GM04504 (cell line): ENCODE data around the gene RPL37A.

Experiments
- DNase-seq: peaks from one replicate; pipeline ENCODE4 v3.0.0-alpha.2; 2012; ENCODE audit warnings: low read depth

RPL37A gene

DNA sequence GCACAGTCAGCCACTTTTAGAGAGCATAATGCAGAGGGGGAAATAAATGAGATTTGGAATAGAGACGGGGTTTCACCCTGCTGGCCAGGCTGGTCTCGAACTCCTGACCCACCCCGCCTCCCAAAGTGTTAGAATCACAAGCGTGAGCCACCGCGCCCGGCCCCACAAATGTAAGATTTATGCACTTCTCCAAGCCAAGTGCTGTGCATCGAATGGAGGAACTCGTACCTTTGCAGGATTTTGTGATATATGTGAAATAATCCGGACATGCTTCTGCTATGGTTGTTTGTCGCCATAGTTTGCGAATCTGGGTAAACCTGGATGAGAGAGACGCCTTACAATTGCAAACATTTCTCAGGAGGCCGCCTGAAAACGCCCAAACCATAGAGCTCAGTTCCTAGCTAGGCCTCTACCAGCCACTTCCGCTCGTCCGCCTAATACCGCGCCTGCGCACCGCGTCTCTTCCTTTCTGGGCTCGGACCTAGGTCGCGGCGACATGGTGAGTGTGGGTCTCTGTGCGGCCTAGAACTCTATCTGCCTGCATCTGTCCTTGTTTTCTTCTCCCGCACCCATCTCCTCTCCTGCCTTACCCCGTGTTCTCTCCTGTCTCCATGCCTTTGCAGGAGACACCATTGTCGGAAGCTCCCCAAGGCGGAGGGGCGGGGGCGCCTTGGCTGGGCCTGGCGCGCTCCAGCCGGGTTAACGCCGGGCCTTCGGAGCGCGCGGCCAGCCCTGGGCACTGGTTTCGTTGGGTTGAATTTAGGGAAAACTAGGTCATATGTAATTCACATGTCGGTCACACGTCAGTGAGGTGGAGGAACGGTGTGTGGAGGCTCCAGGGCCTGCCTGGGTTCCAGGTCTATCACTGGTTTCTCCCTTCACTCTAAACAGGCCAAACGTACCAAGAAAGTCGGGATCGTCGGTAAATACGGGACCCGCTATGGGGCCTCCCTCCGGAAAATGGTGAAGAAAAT, at the start of gene RPL37A:
Gene RPL37A, plus strand, starts transcription at position 466 of the 974 bp plus-strand sequence. Its CDS starts 31 bp downstream, at position 497.
- DNase-seq: peak; percentile 92

DNA sequence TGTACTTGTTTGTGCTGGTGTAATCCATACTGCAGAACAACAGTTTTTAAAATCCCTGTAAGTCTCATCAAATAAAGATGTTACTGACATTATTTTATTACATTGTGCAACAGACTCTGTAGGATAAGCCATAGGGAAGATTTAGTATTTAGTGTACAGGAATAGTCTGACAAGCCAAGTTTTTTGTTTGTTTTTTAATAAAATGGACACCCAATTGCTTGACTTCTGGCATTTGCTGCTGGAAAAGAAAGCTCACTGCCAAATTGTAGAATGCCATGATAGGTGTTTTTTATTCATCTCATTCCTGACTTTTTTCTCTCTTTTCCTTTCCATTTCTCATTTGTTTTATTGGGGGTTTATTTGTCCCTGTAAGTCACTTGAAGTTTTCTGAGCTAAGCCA, 48.3 kb upstream of the RPL37A start:
- no peak for DNase-seq

DNA sequence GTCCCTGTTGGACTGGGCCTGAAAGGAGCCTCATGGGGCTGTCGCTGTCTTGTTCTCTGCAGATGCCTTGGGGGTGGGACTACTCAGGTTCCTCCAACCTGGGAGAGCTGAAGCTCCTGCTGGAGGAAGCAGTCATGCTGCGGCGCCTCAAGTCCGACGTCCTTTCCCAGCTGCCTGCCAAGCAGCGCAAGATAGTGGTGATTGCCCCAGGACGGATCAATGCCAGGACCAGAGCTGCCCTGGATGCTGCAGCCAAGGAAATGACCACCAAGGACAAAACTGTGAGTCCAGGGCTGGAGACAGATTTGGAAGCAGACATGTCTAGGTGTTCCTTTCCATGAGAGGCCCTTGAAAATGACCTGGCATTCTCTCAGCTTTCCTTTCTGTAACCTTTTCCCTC, 47.9 kb upstream of the RPL37A start:
- no peak for DNase-seq

DNA sequence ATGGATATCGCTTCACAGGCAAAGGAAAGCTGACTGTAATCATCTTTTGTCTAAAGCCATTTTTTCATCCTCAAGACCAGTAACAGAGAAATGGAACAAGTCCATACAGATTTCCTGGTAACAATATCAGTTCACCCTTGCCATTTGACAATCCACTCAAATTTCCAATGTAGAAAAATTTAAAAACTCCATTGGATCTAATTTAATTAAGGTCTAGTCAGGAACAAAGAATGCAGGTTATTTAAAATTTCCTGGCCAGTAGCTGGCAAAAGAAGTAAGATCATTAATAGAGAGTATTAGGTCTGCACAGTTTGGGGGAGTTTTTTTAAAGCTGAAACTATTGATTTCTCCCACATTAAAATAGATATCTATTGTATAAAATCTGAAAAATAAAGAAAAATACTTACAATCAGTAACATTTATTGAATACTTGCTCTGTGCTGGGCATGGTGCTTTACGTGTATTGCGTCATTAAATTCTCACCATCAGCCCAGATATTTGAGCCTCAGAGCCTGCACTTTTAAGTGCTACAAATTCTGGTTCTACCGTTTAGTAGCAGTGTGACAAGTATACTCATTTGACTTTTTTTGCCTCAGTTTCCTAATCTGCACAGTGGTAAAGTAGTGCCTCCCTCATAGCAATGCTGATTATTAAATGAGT, 44.6 kb upstream of the RPL37A start:
- DNase-seq: no peak

DNA sequence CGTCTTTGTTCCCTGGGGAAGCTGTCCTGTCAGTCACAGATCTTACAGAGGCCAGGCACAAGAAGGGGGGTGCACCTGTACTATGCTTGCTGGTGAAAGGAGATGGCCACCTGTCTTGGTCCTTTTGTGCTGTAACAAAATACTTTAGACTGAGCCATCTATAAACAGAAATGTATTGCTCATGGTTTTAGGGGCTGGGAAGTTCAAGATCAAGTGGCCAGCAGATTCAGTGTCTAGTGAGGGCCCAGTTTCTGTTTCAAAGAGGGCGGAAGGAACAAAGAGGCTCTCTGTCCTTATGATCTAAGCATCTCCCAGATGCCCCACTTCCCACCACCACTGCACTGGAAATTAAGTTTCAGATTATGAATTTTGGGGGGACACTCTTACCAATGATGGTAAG, 35.5 kb upstream of the RPL37A start:
- DNase-seq: no peak

DNA sequence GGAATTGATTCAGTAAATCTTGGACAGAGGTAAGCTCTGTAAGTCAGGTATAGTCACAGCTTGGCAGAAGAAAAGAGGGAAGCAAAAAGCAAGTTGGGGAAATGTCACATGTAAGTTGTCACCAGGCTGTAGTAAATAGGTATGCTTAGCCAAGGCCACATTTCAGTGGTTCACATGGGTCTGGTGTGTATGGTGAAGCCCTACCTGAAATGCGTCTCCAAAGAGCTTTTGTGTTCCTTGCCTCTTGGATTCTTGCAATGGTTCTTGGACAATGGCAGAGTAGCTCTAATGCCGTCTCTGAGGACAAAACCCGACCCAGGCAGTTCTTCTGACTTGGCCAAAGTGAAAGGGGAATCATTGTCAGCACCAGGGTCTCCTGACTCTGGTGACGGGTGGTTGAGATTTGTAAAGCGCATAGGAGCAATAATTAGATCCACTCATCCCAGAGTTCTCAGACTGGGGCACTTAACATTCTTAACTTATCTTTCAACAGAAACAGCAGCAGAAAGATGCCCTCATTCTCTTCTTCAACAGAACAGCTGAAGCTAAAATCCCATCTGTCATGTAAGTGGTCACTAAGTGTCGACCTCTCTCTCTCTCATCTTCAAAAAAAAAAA, 34.4 kb upstream of the RPL37A start:
- no peak for DNase-seq

DNA sequence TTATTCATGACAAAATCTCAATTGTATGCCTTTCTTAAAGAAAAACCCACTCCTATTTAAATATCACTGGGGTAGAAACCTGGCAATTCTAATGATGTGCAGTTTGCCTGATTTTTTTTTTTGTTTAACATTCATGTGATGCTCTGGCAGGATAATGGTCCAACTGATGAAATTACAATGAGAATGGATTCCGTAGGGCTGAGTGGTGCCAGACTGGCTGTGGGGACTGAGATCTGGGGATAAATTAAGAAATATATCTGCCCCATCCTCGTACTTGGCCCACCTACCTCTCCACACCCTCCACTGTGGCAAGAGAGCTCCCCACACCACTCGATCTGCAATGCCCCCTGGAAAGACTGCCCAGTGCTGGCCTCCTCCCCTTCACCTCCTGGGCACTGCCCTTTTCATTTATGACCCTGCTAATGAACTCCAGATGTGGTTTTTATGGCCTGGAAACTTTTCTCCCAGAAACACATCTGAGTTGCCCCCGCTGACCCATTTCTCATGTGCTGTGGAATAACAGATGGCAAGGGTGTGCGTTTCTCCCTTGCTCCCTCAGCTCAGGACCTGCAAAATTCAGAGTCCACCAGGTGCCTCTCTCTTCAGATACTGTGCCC, 33.0 kb upstream of the RPL37A start:
- peak; percentile 42 for DNase-seq

DNA sequence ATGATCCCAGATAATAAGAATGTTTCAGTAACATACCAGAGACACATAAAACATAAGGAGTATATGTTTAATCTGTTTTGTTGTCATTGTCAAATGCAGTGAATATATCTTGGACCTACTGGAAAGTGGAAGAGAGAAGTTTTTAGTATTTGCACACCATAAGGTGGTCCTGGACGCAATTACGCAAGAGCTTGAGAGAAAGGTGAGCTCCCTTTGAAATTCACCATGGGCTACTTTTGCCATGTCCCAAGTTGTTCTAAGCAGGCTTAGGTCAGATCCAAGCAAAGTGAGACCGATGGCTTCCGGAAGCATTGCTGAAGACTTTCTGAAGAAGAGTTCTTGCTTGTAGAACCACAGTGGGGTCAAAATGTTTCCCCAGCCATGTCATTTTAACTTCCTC, 30.8 kb upstream of the RPL37A start:
- no peak for DNase-seq

DNA sequence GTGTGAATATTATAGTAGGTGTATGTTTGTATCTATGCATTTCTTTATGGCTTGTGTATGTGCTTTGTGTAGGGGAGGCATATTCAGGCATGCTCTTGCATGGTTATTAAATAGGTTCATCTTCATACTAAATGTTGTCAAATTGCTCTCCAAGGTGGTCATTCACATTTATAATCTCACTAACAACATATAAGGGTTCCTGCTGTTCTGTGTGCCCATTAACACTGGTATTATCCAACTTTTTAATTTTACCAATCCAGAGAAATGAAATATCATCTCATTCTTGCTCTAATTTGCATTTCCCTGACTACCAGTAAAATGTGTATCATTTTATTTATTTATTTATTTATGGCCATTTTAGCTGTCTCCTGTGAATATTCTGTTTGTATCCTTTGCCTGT, 29.0 kb upstream of the RPL37A start:
- no peak for DNase-seq

DNA sequence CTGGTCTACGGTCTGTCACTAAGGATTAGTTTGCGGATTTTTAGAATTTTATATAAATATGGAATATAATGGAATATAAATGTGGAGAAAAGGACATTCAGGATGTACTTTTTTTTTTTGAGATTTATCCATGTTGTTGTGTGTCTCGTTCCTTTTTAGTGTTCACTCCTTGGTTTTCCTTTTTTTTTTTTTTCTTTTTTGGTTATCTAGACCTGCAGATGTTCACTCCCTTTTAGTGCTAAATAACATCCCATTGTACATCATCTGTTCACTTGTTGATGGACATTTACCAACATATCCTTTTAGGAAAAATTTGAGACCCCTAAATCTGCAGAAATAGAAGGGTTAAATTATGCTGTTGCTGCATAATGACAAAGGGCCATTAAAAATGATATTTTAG, 25.5 kb upstream of the RPL37A start:
- DNase-seq: no peak

DNA sequence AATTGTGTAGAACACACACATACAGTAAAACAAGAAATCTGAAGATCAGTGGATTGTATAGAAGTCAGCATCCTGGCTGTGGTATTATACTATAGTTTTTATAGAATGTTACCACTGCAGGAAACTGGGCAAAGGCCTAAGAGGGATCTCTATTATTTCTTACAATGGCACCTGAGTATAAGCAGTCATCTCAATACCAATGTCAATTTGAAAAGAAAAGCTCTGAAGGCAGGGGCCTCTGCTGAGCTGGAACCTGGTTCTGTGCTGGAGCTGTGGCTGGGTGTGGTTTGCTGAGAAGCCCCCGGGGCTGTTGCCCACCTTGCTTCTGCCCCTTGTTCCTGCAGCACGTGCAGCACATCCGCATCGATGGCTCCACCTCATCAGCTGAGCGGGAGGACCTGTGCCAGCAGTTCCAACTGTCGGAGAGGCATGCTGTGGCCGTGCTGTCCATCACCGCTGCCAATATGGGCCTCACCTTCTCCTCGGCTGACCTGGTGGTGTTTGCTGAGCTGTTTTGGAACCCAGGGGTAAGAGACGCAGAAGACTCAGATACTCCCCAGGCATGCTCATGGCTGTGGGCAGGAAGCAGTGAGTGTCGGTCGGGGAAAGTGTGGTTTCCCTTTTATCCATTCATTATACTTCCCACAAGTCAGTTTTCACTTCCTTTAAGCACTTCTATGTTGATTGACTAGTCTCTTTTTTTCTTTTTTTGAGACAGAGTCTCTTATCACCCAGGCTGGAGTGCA, 23.5 kb upstream of the RPL37A start:
- no peak for DNase-seq

DNA sequence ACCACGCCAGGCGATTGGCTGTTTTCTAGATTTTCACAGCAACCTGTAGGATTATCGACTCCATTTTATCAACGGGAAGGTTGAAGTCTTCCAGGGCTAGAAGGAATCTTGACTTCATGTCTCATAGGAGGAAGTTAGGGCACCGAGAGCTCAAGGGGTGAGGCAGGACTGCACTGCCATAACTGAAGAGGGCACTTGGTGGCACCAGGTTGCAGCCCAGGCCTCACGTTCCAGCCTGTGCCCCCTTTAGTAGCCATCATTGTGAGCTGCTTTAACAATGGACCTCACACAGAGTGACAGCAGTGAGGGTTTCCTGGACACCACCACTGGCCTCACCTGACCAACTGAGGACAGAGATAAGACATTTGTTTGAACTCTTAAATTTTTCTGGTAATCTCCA, 22.9 kb upstream of the RPL37A start:
- no peak for DNase-seq

DNA sequence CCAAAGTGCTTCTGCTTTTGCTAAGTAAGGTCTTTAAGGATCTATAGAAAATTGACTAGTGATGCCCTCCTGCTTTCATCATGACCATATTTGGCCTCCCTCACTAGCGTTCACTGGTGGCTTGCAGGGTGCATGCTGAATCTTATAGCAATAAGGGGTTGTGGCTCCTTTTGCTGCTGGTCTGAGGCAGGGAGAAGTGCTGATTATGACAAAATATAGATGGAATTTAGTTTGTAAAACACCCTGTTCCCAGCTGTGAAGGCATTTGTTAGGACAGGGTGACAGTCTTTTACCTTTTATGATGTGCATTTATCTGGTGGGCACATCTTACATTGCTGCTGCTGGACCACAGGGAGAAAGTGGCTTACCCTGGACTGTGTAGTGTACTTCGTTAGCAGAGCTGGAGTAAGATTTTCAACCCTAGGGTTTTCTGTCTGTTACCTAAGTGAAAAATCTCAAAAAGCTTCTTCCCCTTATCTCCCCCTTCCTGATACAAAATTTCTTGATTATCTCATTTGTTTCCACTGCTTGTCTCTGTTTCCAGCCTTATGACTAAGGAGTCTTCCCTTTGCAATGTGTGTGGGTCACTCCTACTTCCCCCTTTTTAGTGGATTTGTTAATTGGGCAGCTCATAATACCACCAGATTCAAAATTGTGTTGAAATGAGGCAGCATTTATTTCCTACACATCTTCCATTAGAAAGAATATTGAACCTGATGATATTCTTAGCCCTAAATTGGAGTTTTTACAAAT, 21.2 kb upstream of the RPL37A start:
- no peak for DNase-seq

DNA sequence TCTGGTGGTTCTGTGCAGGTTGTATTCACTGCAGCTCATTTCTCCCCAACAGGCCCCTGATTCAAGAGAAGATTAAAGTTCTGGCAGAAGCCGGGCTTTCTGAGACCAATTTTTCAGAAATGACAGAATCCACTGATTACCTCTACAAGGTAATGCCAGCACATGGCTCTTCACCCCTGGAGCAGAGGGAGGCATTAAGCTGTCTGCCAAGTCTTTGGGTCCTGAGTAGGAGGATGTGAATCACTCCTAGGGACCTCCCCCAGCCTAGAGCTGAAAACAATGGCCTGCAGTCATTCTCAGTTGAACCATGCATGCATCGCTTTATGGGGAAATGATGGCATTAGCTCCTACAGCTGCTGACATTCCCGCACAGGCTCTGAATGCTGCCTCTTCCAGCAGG, 20.5 kb upstream of the RPL37A start:
- DNase-seq: peak; percentile 45

DNA sequence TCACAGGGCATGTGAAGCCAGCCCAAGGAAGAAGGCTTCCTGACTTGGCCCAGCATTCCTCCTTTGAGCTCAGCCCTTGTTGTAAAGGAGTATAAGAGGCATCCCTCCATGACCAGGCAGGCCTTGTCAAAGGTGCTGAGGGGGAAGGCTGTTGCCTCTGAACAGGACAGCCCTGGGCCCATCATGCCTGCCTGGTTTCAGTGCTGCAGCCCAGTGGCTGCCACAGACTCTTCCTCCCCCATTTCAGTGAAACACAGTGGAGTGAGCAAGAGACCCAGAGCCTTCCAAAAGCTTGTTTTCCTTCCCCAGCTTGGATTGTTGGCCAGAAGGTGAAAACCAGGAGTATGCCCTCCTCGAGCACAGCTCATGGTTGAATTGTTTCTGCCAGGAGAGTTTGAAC, 19.9 kb upstream of the RPL37A start:
- DNase-seq: no peak

DNA sequence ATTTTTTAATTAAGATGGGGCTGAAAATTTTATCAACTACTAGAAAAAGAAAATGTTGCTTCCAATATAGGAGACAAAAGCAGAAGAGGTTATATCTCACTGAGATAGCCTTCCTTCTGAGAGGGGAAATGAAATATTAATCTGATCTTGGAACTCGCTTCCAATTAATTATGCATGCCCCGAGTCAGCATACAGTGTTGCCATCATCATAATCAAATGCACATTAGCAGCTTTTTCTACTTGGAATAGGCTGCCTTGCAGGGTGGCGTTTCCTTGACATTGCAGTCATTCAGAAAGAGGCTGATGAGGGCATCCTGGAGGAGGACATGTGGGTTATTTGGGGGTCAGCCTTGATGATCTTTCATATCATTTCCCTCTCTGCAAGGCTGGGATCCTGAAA, 18.4 kb upstream of the RPL37A start:
- no peak for DNase-seq

DNA sequence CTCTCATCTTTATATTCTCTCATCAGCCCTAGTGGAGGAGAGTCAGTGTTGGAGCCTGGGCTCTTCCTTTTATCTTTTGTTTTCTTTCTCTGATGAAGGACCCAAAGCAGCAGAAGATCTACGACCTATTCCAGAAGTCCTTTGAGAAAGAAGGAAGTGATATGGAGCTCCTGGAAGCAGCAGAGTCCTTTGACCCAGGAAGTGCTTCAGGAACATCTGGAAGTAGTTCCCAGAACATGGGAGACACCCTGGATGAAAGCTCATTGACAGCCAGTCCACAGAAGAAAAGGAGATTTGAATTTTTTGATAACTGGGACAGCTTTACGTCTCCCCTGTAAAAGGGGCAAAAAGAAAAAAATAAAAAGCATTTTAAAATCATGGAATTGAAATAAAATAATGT, 16.0 kb upstream of the RPL37A start:
- DNase-seq: no peak

DNA sequence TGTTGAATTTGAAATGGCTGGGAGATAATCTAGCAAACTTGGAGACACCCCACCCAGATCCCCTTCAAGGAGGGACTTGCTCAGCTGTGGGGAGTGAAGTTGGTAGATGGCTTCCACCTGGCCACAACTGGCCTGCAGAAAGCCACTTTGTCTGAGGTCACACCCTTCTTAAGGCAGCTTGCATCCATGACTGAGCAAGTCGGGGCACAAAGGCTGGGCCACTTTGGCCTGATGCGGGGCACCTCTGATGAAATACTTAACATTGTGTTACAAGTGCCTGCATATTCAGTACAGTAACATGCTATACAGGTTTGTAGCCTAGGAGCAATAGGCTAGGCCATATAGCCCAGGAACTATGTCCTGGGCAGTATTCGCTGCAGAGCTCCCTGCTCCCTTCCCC, 13.4 kb upstream of the RPL37A start:
- no peak for DNase-seq

DNA sequence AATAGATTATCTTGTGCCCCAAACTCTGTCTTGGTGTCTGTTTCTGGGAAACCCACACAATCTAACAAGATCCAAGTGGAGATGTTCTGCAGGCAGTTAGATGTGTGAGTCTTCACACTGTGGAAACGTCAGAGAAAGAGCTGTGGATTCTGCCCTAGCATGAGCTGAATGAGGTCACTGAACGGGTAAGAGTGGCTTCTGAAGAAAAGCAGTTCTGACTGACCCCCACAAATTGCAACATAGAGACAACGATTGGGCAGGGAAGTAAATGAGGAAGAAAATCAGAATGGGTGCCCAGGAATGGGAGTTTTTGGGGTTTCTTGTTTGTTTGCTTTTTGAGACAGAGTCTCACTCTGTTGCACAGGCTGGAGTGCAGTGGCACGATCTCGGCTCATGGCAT, 12.9 kb upstream of the RPL37A start:
- DNase-seq: no peak

DNA sequence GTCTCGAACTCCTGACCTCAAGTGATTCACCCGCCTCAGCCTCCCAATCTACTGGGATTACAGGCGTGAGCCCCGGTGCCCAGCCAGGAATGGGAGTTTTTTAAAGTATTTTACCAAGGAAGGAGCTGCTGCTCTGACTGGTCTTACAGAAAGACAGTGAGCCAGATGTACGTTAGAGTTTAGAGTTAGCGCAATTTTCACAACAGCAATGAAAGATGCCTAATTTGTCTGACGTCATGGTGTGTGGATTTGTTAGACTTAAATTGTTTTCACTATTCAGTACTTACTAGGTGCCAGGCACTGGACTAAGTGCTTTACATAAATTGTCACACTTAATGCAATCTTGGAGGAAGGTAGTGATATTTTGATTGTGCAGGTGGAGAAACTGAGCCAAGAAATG, 12.4 kb upstream of the RPL37A start:
- DNase-seq: no peak

DNA sequence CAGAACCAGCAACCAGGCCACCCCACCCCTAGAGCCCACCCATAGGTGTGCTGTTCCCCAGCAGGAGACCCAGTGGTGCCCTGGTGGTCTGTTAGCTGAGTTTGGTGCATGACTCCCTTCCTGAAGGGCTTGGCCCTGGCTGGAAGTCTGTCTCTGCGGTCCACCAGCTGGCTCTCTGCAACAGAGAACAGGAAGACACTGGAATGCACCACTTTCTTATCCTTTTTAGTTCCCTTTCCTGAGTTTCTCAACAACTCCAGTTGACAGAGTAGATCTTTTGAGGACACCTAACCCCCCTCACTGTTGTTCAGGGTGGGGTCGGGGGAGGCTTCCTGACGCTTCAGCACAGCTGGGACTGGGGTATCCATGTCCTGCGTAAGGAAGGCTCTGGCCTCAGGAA, 11.9 kb upstream of the RPL37A start:
- no peak for DNase-seq
